Hepatocyte (in vitro differentiated cells): ENCODE results near the gene AP5B1. TPM values are rescaled to one million over a fixed set of nuclear protein-coding genes. Genes with fewer than 3 reads are reported as not detected.

Source experiments
- DNase-seq: peaks from one replicate; pipeline ENCODE4 v3.0.0-alpha.2; 2016; ENCODE audit warnings: low spot score
- H2AFZ ChIP-seq: fragments of 200-600 bp; sonication (generic); 2 replicates; pipeline ENCODE4 v1.6.0; 2016; ENCODE audit warnings: antibody characterized with exemption, mild to moderate bottlenecking
- H3K27ac ChIP-seq: fragments of 200-600 bp; sonication (generic); 2 replicates; pipeline ENCODE4 v1.5.1; 2016; ENCODE audit warnings: mild to moderate bottlenecking
- H3K27me3 ChIP-seq: fragments of 200-600 bp; sonication (generic); 2 replicates; pipeline ENCODE4 v1.6.1; 2016
- H3K36me3 ChIP-seq: fragments of 200-600 bp; sonication (generic); replicated peaks from 2 replicates; pipeline ENCODE4 v1.5.1; 2016; ENCODE audit warnings: low read depth; ENCODE audit not compliant: insufficient read depth
- H3K4me1 ChIP-seq: fragments of 200-600 bp; sonication (generic); 2 replicates; pipeline ENCODE4 v1.5.1; 2016; ENCODE audit warnings: mild to moderate bottlenecking, moderate library complexity; ENCODE audit not compliant: insufficient read depth
- H3K4me2 ChIP-seq: fragments of 200-600 bp; sonication (generic); 2 replicates; pipeline ENCODE4 v1.6.0; 2016
- H3K4me3 ChIP-seq: fragments of 200-600 bp; sonication (generic); 2 replicates; pipeline ENCODE4 v1.5.1; 2016; ENCODE audit warnings: mild to moderate bottlenecking
- H3K79me2 ChIP-seq: fragments of 200-600 bp; sonication (generic); 2 replicates; pipeline ENCODE4 v1.6.0; 2017; ENCODE audit warnings: mild to moderate bottlenecking
- H3K9me2 ChIP-seq: fragments of 200-600 bp; sonication (generic); replicated peaks from 2 replicates; pipeline ENCODE4 v1.6.0; 2017; ENCODE audit warnings: mild to moderate bottlenecking; ENCODE audit not compliant: insufficient read depth
- H3K9me3 ChIP-seq: fragments of 200-600 bp; sonication (generic); 2 replicates; pipeline ENCODE4 v1.5.1; 2016; ENCODE audit warnings: low read depth, mild to moderate bottlenecking
- H4K20me1 ChIP-seq: fragments of 200-600 bp; sonication (generic); 2 replicates; pipeline ENCODE4 v1.6.0; 2016; ENCODE audit warnings: mild to moderate bottlenecking; ENCODE audit not compliant: insufficient read depth, poor library complexity, severe bottlenecking
- CTCF ChIP-seq: fragments of 200-600 bp; sonication (generic); IDR thresholded peaks from 2 replicates; pipeline ENCODE4 v1.5.1; 2016; ENCODE audit warnings: antibody characterized with exemption, mild to moderate bottlenecking; ENCODE audit not compliant: poor library complexity
- EZH2 ChIP-seq: fragments of 200-600 bp; sonication (generic); IDR thresholded peaks from 2 replicates; pipeline ENCODE4 v1.6.1; 2016; ENCODE audit warnings: antibody characterized with exemption, mild to moderate bottlenecking, borderline replicate concordance
- EZH2phosphoT487 ChIP-seq: fragments of 200-600 bp; sonication (generic); IDR thresholded peaks from one replicate; pipeline ENCODE4 v1.6.1; 2018; ENCODE audit warnings: antibody characterized with exemption, mild to moderate bottlenecking, low read depth, moderate library complexity; ENCODE audit not compliant: unreplicated experiment, severe bottlenecking
- WGBS: methylation state at CpG from one replicate; pipeline ENCODE4 v1.1.6; 2016; ENCODE audit warnings: low lambda C conversion rate; ENCODE audit errors: missing lambda C conversion rate; 5-methylcytosine and 5-hydroxymethylcytosine counted together
- polyA plus RNA-seq: library from polyadenylated mRNA; unstranded; fragments of >200 nt; fragmentation: Nextera tagmentation; extraction: Ambion mirVana; gene quantifications from 2 replicates; pipeline ENCODE4 v1.2.1, GENCODE V29; 2016
- total RNA-seq: library from RNA; depleted of rRNA; stranded (reverse); fragments of >200 nt; gene quantifications from 2 replicates; pipeline ENCODE4 v1.2.3, GENCODE V29; 2014

Gene AP5B1
- total and polyA plus RNA-seq, 2 experiments from 2014 or later, result 20.9 to 27.1 TPM

DNA sequence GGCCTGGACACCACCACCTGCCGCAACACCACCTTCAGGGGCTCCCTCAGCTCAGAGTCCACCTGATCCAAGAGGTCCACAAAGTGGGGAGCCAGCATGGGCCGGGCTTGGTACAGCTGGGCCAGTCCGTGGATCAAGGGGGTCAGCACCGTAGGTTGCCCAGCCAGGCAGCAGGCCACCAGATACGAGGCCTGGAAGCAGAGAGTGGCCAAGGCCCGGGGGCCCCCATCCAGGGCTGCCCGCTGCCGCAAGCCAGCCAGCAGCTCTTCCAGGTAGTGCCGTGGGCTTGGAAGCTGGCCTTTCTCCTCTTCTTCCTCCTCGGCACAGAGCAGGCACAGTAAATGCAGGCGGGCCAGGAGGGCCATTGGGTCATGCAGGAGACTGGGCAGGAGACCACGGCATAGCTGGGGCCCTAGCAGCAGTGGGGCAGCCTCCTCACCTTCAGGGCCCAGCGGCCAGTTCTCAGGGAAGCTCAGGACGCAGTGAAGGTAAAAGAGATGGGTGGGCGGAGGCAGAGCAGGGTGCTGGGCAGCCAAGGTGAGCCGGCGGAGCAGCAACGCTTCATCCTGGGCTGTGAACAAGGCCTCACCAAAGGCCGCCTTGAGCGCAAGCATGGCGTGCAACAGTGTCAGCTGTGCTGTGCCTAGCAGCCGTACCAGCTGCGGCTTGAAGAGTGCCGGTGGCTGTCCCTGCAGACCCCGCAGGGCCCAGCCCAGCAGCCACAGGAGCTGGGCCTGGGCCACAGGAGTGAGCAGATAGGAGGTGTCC lies 1.7 kb downstream of the AP5B1 start:
- H3K36me3 ChIP-seq, result no peaks in the 10 kb centered on the region
- peaks cover 21% of the 10 kb centered on the region for H3K4me1 ChIP-seq
- H3K79me2 ChIP-seq, result peaks cover 40% of the 10 kb centered on the region
- peak overlapping the region; percentile 48 for H3K27ac ChIP-seq
- no peak overlapping the region for H2AFZ ChIP-seq
- H3K9me2 ChIP-seq, result no peaks in the 10 kb centered on the region
- no peaks in the 10 kb centered on the region for H3K9me3 ChIP-seq
- peak; percentile 6 for DNase-seq
- H3K4me2 ChIP-seq, result peak overlapping the region; percentile 98
- 97% methylated on average over 25 of the region's 25 CpGs for WGBS
- H3K4me3 ChIP-seq, result peak overlapping the region; percentile 98
- peaks cover 12% of the 10 kb centered on the region for H4K20me1 ChIP-seq
- TF ChIP-seq CTCF, result no peak
- no peak for TF ChIP-seq EZH2phosphoT487
- no peak for TF ChIP-seq EZH2
- H3K27me3 ChIP-seq, result no peaks in the 10 kb centered on the region

DNA sequence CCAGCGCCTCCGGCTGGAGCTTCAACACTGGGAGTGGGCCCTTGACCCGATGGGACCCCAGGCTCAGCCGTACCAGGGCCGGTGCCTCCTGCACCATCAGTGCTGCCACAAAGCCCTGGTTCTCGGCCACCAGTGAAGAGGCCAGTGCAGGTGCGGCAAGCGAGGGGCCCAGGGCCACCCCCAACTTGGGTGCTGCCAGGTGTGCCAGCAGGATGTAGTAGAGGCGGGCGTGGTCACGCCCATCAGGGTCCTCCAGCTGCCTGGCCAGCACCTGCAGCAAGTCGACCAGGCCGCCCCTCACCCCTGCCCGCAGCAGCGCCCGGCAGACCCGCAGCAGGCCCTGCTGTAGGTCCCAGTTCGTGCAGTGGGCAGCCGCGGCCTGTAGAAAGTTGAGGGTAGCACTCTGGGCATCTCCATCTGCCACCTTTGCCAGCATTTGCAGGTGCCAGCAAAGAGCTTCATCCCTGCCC lies 2.3 kb downstream of the AP5B1 start:
- H3K9me3 ChIP-seq, result no peaks in the 10 kb centered on the region
- peak; percentile 3 for DNase-seq
- no peaks in the 10 kb centered on the region for H3K36me3 ChIP-seq
- peaks cover 21% of the 10 kb centered on the region for H3K4me1 ChIP-seq
- no peak overlapping the region for H2AFZ ChIP-seq
- H3K27ac ChIP-seq, result no peak overlapping the region
- peaks cover 12% of the 10 kb centered on the region for H4K20me1 ChIP-seq
- no peak for TF ChIP-seq EZH2phosphoT487
- no peak for TF ChIP-seq CTCF
- no peak for TF ChIP-seq EZH2
- WGBS, result 99% methylated on average over 16 of the region's 20 CpGs
- peaks cover 40% of the 10 kb centered on the region for H3K79me2 ChIP-seq
- H3K4me3 ChIP-seq, result no peak overlapping the region
- H3K9me2 ChIP-seq, result no peaks in the 10 kb centered on the region
- H3K4me2 ChIP-seq, result peak overlapping the region; percentile 98
- no peaks in the 10 kb centered on the region for H3K27me3 ChIP-seq

DNA sequence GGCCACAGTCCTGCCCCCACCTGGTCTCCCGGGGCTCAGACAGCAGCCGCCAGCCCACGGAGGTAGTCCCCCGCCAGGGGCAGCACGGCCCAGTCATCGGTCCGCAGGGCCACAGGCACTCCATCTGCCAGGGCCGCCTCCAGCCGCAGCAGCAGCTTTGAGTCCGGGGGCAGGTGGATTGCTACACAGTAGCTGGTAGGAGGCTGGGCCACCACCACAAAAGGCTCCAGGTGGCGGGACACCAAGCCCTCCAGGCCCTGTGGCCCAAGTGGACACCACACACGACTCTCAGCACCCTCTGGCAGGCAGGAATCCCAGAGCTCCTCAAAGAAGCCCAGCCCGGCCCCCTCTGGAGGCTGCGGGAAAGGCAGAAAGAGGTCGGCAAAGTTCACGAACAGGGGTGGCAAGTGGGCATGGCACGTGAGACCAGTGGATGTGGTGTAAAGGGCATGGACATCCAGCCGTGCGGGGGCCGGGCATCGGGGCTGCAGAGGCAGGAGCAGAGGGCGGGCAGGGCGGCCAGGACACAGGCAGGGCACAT lies 2.9 kb downstream of the AP5B1 start:
- Histone ChIP-seq H3K27ac (no peak overlapping the region), H3K4me3 (no peak overlapping the region), H3K79me2 (peaks cover 42% of the 10 kb centered on the region), H3K36me3 (no peaks in the 10 kb centered on the region), H3K4me1 (peaks cover 21% of the 10 kb centered on the region), H3K9me3 (no peaks in the 10 kb centered on the region), H3K27me3 (no peaks in the 10 kb centered on the region), H3K4me2 (no peak overlapping the region), H3K9me2 (no peaks in the 10 kb centered on the region), H4K20me1 (peaks cover 12% of the 10 kb centered on the region), H2AFZ (no peak overlapping the region)
- WGBS, result 94% methylated on average over 23 of the region's 23 CpGs
- peak; percentile 5 for DNase-seq
- no peak for TF ChIP-seq EZH2phosphoT487

DNA sequence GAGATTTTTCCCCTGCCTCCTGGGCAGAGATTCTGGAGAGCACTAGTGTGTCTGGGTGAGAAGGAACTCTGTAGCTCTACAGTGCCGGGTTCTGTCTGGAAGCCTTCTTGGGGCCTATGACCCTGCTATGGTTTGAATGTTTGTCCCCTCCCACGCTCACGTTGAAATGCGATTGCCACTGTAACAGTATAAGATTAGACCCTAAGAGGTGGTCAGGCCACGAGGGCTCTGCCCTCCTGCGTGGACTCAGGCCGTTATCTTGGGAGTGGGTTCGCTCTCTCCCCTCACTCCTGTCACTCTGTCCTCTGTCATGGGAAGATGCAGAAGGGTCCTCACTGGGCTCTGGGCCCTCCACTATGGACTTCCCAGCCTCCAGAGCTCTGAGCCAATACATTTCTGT lies 3.5 kb downstream of the AP5B1 start:
- H3K4me3 ChIP-seq, result no peak overlapping the region
- peaks cover 12% of the 10 kb centered on the region for H4K20me1 ChIP-seq
- no peak for TF ChIP-seq EZH2phosphoT487
- no peak for TF ChIP-seq EZH2
- TF ChIP-seq CTCF, result no peak
- peak overlapping the region; percentile 68 for H3K27ac ChIP-seq
- no peaks in the 10 kb centered on the region for H3K9me2 ChIP-seq
- H3K27me3 ChIP-seq, result no peaks in the 10 kb centered on the region
- 94% methylated on average over 8 of the region's 8 CpGs for WGBS
- DNase-seq, result no peak
- H3K9me3 ChIP-seq, result no peaks in the 10 kb centered on the region
- H3K4me1 ChIP-seq, result peaks cover 21% of the 10 kb centered on the region
- H2AFZ ChIP-seq, result no peak overlapping the region
- no peak overlapping the region for H3K4me2 ChIP-seq
- H3K79me2 ChIP-seq, result peaks cover 42% of the 10 kb centered on the region
- no peaks in the 10 kb centered on the region for H3K36me3 ChIP-seq
